CD4-positive, CD25-positive, alpha-beta regulatory T cell (primary cell): ENCODE data around the gene PTPDC1. TPM values are rescaled to one million over a fixed set of nuclear protein-coding genes. Genes with fewer than 3 reads are reported as not detected.

Source experiments
- ATAC-seq, 2 donors: fragments of 150-1000 bp; cut with Tn5 transposase; one replicate each; pipeline ENCODE4 v1.10.0; 2021; ENCODE audit warnings: low read depth in 2 of 2, moderate number of reproducible peaks in 2 of 2, moderate library complexity in 1 of 2
- DNase-seq, 3 donors: peaks; one replicate each; pipeline versions ENCODE4 v3.0.0 to v3.0.0-alpha.2; 2012 to 2022; ENCODE audit warnings: mixed read lengths in 1 of 3
- H3K27ac ChIP-seq: one replicate; pipeline ENCODE4 v1.7.0; 2013; ENCODE audit warnings: mild to moderate bottlenecking, low read length; ENCODE audit not compliant: insufficient read depth, poor library complexity, severe bottlenecking
- H3K27me3 ChIP-seq: one replicate; pipeline ENCODE4 v1.7.0; 2013; ENCODE audit warnings: low read length; ENCODE audit not compliant: control insufficient read depth, insufficient read depth
- H3K36me3 ChIP-seq: one replicate; pipeline ENCODE4 v1.7.0; 2013; ENCODE audit warnings: mild to moderate bottlenecking, low read length, moderate library complexity; ENCODE audit not compliant: control insufficient read depth, insufficient read depth
- H3K4me1 ChIP-seq: 2 replicates; pipeline ENCODE4 v1.7.0; 2013; ENCODE audit warnings: mild to moderate bottlenecking, low read length; ENCODE audit not compliant: insufficient read depth, control insufficient read depth, poor library complexity, severe bottlenecking
- H3K4me3 ChIP-seq: one replicate; pipeline ENCODE4 v1.7.0; 2013; ENCODE audit warnings: low read depth, mild to moderate bottlenecking, low read length, moderate library complexity
- H3K9me3 ChIP-seq, 2 experiments: 1 replicate in 1 of 2; 2 replicates in 1 of 2; pipeline ENCODE4 v1.7.0; 2013; ENCODE audit warnings: low read length in 2 of 2, mild to moderate bottlenecking in 1 of 2, moderate library complexity in 1 of 2; ENCODE audit not compliant: control insufficient read depth in 2 of 2
- H3K27ac Mint-ChIP-seq, 3 donors: one replicate each; pipeline ENCODE4 v1.8.0; 2020 to 2022; ENCODE audit warnings: mild to moderate bottlenecking in 3 of 3, mixed read lengths in 3 of 3, moderate library complexity in 2 of 3
- H3K27me3 Mint-ChIP-seq: one replicate; pipeline ENCODE4 v1.8.0; 2022; ENCODE audit warnings: mild to moderate bottlenecking, mixed read lengths
- H3K36me3 Mint-ChIP-seq: one replicate; pipeline ENCODE4 v1.8.0; 2020; ENCODE audit warnings: mixed read lengths
- H3K4me1 Mint-ChIP-seq, 4 donors: one replicate each; pipeline ENCODE4 v1.8.0; 2020 to 2022; ENCODE audit warnings: mixed read lengths in 4 of 4, mild to moderate bottlenecking in 1 of 4
- H3K4me3 Mint-ChIP-seq, 4 donors: one replicate each; pipeline ENCODE4 v1.8.0; 2020 to 2022; ENCODE audit warnings: mild to moderate bottlenecking in 4 of 4, mixed read lengths in 4 of 4, moderate library complexity in 3 of 4
- H3K9me3 Mint-ChIP-seq, 7 donors: one replicate each; pipeline ENCODE4 v1.8.0; 2020 to 2022; ENCODE audit warnings: mixed read lengths in 7 of 7, mild to moderate bottlenecking in 3 of 7, moderate library complexity in 2 of 7
- polyA plus RNA-seq, 4 donors: library from polyadenylated mRNA; unstranded; fragments of 300-500 nt; fragmentation: Illumina TruSeq; gene quantifications; one replicate each; pipeline ENCODE4 v1.2.3, GENCODE V29; 2021
- total RNA-seq: library from RNA; stranded (reverse); gene quantifications from one replicate; pipeline ENCODE4 v1.2.3, GENCODE V29; 2022

The PTPDC1 gene
- total and polyA plus RNA-seq, 5 donors from 2014 or later = 1.1 to 4.6 (median 1.9) TPM

- Histone ChIP-seq H3K27me3 (no peaks in the 10 kb centered on the region), H3K9me3 (no peaks in the 10 kb centered on the region), H3K4me1 (no peaks in the 10 kb centered on the region), H3K36me3 (no peaks in the 10 kb centered on the region), H3K27ac (no peak overlapping the region), H3K4me3 (no peak overlapping the region)
- H3K27me3 Mint-ChIP-seq = peaks cover 8% of the 10 kb centered on the region
- H3K4me1 Mint-ChIP-seq = no peaks in the 10 kb centered on the region
- H3K4me3 Mint-ChIP-seq = no peak overlapping the region
- H3K9me3 Mint-ChIP-seq = no peaks in the 10 kb centered on the region
- DNase-seq (no peak), ATAC-seq (no peak)
- H3K36me3 Mint-ChIP-seq = no peaks in the 10 kb centered on the region
- H3K27ac Mint-ChIP-seq = peak overlapping the region in 1 of 3 donors; percentile 92
Observed at GRCh38 chr9:94148419-94148818, 64.2 kb downstream of the PTPDC1 start.

DNA sequence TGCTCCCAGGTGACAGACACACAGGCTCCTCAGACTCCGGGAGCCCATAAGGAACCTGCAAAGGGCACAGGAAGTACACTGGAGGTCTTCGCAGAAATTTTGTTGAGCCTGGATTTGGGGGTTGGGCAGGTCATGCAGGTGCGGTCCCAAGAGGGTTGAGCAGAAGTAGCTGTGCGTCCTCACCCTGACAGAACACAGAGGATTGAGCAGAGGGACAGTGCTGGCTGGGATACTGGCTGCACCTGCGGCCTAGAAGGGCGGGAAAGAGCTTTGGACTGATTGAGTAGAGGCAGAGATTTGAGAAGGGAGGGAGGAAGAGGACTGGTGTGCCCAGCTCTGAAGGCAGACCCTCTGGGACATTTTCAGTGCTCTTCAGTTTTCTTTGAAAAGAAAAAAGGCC, 65.4 kb downstream of the PTPDC1 start:
- Mint-ChIP-seq H3K9me3 (peaks cover 0 to 6% (median 0%) of the 10 kb centered on the region in 7 donors), H3K27ac (peak overlapping the region in 1 of 3 donors; percentile 85), H3K4me1 (peaks cover 0 to 11% (median 8%) of the 10 kb centered on the region in 4 donors), H3K4me3 (no peak overlapping the region), H3K27me3 (peaks cover 4% of the 10 kb centered on the region), H3K36me3 (no peaks in the 10 kb centered on the region)
- Histone ChIP-seq H3K4me1 (peaks cover 4% of the 10 kb centered on the region), H3K27ac (no peak overlapping the region), H3K27me3 (no peaks in the 10 kb centered on the region), H3K9me3 (no peaks in the 10 kb centered on the region), H3K4me3 (no peak overlapping the region), H3K36me3 (no peaks in the 10 kb centered on the region)
- DNase-seq (no peak), ATAC-seq (no peak)

- Mint-ChIP-seq H3K27ac (no peak overlapping the region), H3K36me3 (no peaks in the 10 kb centered on the region), H3K4me3 (no peak overlapping the region), H3K4me1 (peaks cover 0 to 11% (median 8%) of the 10 kb centered on the region in 4 donors), H3K27me3 (peaks cover 3% of the 10 kb centered on the region), H3K9me3 (peaks cover 0 to 7% (median 0%) of the 10 kb centered on the region in 7 donors)
- no peak overlapping the region for H3K27ac ChIP-seq
- no peaks in the 10 kb centered on the region for H3K27me3 ChIP-seq
- ATAC-seq (no peak), DNase-seq (no peak)
- H3K9me3 ChIP-seq = no peaks in the 10 kb centered on the region
- no peak overlapping the region for H3K4me3 ChIP-seq
- H3K36me3 ChIP-seq = no peaks in the 10 kb centered on the region
- H3K4me1 ChIP-seq = peaks cover 4% of the 10 kb centered on the region
Observed at GRCh38 chr9:94150279-94150828, 66.1 kb downstream of the PTPDC1 start.

DNA sequence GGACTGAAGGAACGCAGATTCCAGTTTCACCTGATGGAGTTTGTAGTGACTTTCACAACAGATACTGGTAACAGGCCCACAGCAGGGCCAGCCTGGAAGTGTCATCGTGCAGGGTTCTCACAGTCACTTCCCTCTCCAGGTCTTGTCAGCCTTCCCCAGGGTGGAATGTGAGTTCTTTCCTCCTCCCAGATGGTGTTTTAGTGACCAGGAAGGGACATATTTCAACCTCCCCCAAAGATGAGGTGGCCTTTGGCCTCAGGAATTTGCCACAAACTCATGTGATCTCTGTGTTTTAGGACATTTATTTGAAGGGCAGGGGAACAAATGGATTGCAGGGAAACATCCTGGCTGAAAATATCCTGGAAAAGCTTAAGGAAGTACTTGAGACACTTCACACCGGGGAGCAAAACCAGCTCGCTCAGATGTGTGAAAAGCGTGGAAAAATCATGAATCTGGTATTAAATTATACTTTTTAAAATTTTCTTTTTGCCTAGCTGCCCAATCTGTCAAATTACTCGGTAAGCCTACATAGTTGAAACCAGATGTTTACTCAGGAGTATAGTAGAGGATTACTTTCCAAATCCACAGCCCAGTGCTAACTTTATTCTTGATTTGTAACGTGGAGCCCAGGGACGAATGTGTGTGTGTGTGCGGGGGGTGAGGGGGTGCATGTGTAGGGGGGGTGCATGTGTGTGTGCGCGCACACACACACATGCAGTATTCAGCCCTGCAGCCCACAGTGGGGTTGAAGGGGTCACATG, 66.8 kb downstream of the PTPDC1 start:
- Histone ChIP-seq H3K36me3 (no peaks in the 10 kb centered on the region), H3K27me3 (no peaks in the 10 kb centered on the region), H3K9me3 (no peaks in the 10 kb centered on the region), H3K27ac (no peak overlapping the region), H3K4me1 (peaks cover 4% of the 10 kb centered on the region), H3K4me3 (no peak overlapping the region)
- H3K27me3 Mint-ChIP-seq = no peaks in the 10 kb centered on the region
- H3K36me3 Mint-ChIP-seq = no peaks in the 10 kb centered on the region
- DNase-seq (no peak), ATAC-seq (no peak)
- H3K27ac Mint-ChIP-seq = no peak overlapping the region
- H3K9me3 Mint-ChIP-seq = peaks cover 0 to 7% (median 0%) of the 10 kb centered on the region in 7 donors
- no peak overlapping the region for H3K4me3 Mint-ChIP-seq
- H3K4me1 Mint-ChIP-seq = peaks cover 0 to 11% (median 8%) of the 10 kb centered on the region in 4 donors

DNA sequence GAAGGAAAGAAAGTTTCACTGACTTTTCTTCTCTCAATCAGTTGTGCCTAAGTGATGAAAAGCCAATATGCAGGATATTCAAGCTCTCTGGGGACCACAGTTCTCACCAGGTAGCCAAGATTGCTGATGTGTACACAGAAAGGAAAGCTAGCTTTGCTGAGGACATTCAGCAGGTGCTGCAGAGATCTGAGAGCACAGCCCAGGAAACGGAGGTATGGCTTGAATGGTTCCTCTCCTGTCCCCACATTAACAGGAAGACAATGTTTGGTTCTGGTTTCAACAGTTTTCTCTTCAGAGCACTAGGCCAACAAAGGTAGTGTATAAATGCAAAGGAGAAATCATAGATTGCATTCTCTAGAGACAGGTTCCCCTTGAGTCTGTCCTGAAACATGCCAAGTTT, 69.6 kb downstream of the PTPDC1 start:
- ATAC-seq = peak; percentile 73 to 78
- peaks cover 0 to 7% (median 0%) of the 10 kb centered on the region in 7 donors for H3K9me3 Mint-ChIP-seq
- H3K27me3 ChIP-seq = no peaks in the 10 kb centered on the region
- no peak overlapping the region for H3K27ac ChIP-seq
- H3K4me1 ChIP-seq = peaks cover 4% of the 10 kb centered on the region
- H3K4me3 ChIP-seq = no peak overlapping the region
- H3K4me3 Mint-ChIP-seq = peak overlapping the region in 1 of 4 donors; percentile 57
- DNase-seq = peak in 1 of 3 donors; percentile 59
- no peaks in the 10 kb centered on the region for H3K36me3 ChIP-seq
- H3K9me3 ChIP-seq = no peaks in the 10 kb centered on the region
- H3K27ac Mint-ChIP-seq = peak overlapping the region; percentile 35 to 66 (median 38)
- no peaks in the 10 kb centered on the region for H3K36me3 Mint-ChIP-seq
- peaks cover 0 to 11% (median 8%) of the 10 kb centered on the region in 4 donors for H3K4me1 Mint-ChIP-seq
- H3K27me3 Mint-ChIP-seq = peaks cover 6% of the 10 kb centered on the region

GRCh38 chr9:94156348-94157049, 72.2 kb downstream of the PTPDC1 start:
- Mint-ChIP-seq H3K4me3 (no peak overlapping the region), H3K27ac (no peak overlapping the region), H3K9me3 (peaks cover 0 to 7% (median 2%) of the 10 kb centered on the region in 7 donors), H3K4me1 (peaks cover 0 to 11% (median 8%) of the 10 kb centered on the region in 4 donors), H3K27me3 (peaks cover 10% of the 10 kb centered on the region), H3K36me3 (no peaks in the 10 kb centered on the region)
- no peak for ATAC-seq
- no peak overlapping the region for H3K4me3 ChIP-seq
- peaks cover 4% of the 10 kb centered on the region for H3K4me1 ChIP-seq
- no peaks in the 10 kb centered on the region for H3K9me3 ChIP-seq
- DNase-seq = no peak
- H3K27me3 ChIP-seq = no peaks in the 10 kb centered on the region
- H3K27ac ChIP-seq = no peak overlapping the region
- no peaks in the 10 kb centered on the region for H3K36me3 ChIP-seq

DNA sequence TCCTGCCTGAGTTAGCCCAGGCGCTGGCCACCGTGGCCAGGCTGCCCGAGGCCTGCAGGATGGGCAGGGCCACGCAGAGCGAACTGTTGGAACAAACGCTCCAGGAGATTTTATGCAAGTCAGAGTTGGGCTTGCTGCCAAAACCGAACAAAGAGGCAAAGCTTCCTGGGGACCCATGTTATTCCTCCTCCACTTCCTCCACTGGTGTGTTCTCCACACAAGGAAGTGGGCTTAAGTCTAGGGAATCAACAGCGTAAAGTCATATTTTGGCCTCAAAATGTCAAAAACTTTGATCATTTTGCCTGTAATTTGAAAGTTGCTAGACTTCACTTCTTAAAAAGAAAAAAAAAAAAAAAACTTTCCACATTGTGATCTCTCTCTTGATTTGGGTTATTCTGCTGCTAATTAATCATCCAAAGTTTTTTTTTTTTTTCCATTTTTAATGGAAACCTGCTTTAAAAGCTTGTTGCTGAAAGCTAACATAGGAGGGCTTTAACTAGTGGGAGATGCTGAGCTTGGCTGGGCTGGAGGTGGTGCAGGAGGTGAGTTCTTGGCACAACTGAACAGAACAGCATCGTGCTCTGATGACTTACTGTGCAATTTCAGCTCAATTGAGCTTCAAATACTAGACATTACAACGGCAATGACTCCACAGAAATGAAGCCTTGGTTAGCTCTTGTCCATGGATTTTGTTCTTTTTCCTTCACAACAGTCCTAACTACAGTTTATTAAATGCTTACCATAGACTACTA, 73.0 kb downstream of the PTPDC1 start:
- no peaks in the 10 kb centered on the region for H3K36me3 Mint-ChIP-seq
- no peaks in the 10 kb centered on the region for H3K27me3 ChIP-seq
- DNase-seq (no peak), ATAC-seq (no peak)
- peaks cover 10% of the 10 kb centered on the region for H3K27me3 Mint-ChIP-seq
- peaks cover 0 to 7% (median 2%) of the 10 kb centered on the region in 7 donors for H3K9me3 Mint-ChIP-seq
- no peaks in the 10 kb centered on the region for H3K36me3 ChIP-seq
- no peak overlapping the region for H3K4me3 Mint-ChIP-seq
- H3K27ac ChIP-seq = no peak overlapping the region
- H3K27ac Mint-ChIP-seq = no peak overlapping the region
- H3K4me1 Mint-ChIP-seq = peaks cover 0 to 11% (median 8%) of the 10 kb centered on the region in 4 donors
- H3K4me1 ChIP-seq = peaks cover 4% of the 10 kb centered on the region
- H3K4me3 ChIP-seq = no peak overlapping the region
- no peaks in the 10 kb centered on the region for H3K9me3 ChIP-seq
